K562 (cell line): ENCODE results near the gene EPHB6. TPM values are rescaled to one million over a fixed set of nuclear protein-coding genes. Genes with fewer than 3 reads are reported as not detected.

Experiments
- MCM3 ChIP-seq: fragments of 450-650 bp; IDR thresholded peaks from 2 replicates; pipeline ENCODE4 v1.6.1; 2016
- MEF2D ChIP-seq: conservative IDR thresholded peaks from 2 replicates; pipeline ENCODE4 v1.6.1; 2016; ENCODE audit warnings: low read depth, missing genetic modification characterization, missing compliant biosample characterization
- U2AF2 ChIP-seq: fragments of 200-400 bp; formaldehyde crosslinking; optimal IDR thresholded peaks from 2 replicates; pipeline ENCODE3; 2017; ENCODE audit warnings: low read depth, mild to moderate bottlenecking, low read length
- polyA plus RNA-seq, 8 experiments: library from polyadenylated mRNA; depleted of rRNA in 4 of 8; stranded (reverse) in 5 of 8; unstranded in 3 of 8; fragments of >200 nt; fragmentation: Nextera tagmentation in 2 of 8; fragmentation: Illumina TruSeq in 1 of 8; extraction: Ambion mirVana in 2 of 8; extraction: Trizol in 1 of 8; gene quantifications; 2 replicates each; pipeline versions ENCODE4 v1.2.1 to v1.2.3, GENCODE V29; 2011 to 2014; ENCODE audit warnings: inconsistent platforms in 1 of 8, missing spikeins in 1 of 8
- total RNA-seq, 7 experiments: library from RNA; depleted of rRNA in 6 of 7; stranded (reverse); fragments of >200 nt in 6 of 7; fragmentation: Illumina TruSeq in 2 of 7; extraction: Trizol in 2 of 7; gene quantifications; 2 replicates each; pipeline versions ENCODE4 v1.2.1 to v1.2.3, GENCODE V29; 2011 to 2021; ENCODE audit warnings: low replicate concordance in 1 of 7
- TF ChIP-seq, protein P1 (sequence below): fragments of 450-650 bp; formaldehyde crosslinking; IDR thresholded peaks from 2 replicates; pipeline ENCODE4 v1.4.0; 2022; ENCODE audit warnings: missing genetic modification characterization
- TF ChIP-seq, protein P2 (sequence below): sonication (generic); formaldehyde crosslinking; IDR thresholded peaks from 2 replicates; pipeline ENCODE4 v1.8.0; 2023; ENCODE audit warnings: missing genetic modification reagents, mild to moderate bottlenecking, borderline replicate concordance
- TF ChIP-seq, protein P3 (sequence below): fragments of 200-800 bp; sonication (Bioruptor generic); IDR thresholded peaks from 2 replicates; pipeline ENCODE4 v1.6.1; 2016; ENCODE audit warnings: missing genetic modification characterization, missing compliant biosample characterization
- TF ChIP-seq, protein P4 (sequence below): fragments of 450-650 bp; IDR thresholded peaks from 2 replicates; pipeline ENCODE4 v1.6.1; 2018; ENCODE audit warnings: mild to moderate bottlenecking, low read depth; ENCODE audit not compliant: partially characterized antibody

The EPHB6 gene
- total and polyA plus RNA-seq, 9 of the 15 experiments (the other 6 are each of a cell fraction or from before 2014, with no cell fraction given) = 1.4 to 123 (median 7.6) TPM

- TF ChIP-seq, protein P1, sequence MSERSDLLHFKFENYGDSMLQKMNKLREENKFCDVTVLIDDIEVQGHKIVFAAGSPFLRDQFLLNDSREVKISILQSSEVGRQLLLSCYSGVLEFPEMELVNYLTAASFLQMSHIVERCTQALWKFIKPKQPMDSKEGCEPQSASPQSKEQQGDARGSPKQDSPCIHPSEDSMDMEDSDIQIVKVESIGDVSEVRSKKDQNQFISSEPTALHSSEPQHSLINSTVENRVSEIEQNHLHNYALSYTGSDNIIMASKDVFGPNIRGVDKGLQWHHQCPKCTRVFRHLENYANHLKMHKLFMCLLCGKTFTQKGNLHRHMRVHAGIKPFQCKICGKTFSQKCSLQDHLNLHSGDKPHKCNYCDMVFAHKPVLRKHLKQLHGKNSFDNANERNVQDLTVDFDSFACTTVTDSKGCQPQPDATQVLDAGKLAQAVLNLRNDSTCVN (CRISPR knock-in tag) = peak; percentile 53; the same call in 1 of the 2 replicates
- TF ChIP-seq, protein P2, sequence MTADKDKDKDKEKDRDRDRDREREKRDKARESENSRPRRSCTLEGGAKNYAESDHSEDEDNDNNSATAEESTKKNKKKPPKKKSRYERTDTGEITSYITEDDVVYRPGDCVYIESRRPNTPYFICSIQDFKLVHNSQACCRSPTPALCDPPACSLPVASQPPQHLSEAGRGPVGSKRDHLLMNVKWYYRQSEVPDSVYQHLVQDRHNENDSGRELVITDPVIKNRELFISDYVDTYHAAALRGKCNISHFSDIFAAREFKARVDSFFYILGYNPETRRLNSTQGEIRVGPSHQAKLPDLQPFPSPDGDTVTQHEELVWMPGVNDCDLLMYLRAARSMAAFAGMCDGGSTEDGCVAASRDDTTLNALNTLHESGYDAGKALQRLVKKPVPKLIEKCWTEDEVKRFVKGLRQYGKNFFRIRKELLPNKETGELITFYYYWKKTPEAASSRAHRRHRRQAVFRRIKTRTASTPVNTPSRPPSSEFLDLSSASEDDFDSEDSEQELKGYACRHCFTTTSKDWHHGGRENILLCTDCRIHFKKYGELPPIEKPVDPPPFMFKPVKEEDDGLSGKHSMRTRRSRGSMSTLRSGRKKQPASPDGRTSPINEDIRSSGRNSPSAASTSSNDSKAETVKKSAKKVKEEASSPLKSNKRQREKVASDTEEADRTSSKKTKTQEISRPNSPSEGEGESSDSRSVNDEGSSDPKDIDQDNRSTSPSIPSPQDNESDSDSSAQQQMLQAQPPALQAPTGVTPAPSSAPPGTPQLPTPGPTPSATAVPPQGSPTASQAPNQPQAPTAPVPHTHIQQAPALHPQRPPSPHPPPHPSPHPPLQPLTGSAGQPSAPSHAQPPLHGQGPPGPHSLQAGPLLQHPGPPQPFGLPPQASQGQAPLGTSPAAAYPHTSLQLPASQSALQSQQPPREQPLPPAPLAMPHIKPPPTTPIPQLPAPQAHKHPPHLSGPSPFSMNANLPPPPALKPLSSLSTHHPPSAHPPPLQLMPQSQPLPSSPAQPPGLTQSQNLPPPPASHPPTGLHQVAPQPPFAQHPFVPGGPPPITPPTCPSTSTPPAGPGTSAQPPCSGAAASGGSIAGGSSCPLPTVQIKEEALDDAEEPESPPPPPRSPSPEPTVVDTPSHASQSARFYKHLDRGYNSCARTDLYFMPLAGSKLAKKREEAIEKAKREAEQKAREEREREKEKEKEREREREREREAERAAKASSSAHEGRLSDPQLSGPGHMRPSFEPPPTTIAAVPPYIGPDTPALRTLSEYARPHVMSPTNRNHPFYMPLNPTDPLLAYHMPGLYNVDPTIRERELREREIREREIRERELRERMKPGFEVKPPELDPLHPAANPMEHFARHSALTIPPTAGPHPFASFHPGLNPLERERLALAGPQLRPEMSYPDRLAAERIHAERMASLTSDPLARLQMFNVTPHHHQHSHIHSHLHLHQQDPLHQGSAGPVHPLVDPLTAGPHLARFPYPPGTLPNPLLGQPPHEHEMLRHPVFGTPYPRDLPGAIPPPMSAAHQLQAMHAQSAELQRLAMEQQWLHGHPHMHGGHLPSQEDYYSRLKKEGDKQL (CRISPR knock-in tag) = no peak
- no peak for TF ChIP-seq U2AF2
- peak; percentile 56; the same call in 1 of the 2 replicates for TF ChIP-seq MCM3
- TF ChIP-seq, protein P3, sequence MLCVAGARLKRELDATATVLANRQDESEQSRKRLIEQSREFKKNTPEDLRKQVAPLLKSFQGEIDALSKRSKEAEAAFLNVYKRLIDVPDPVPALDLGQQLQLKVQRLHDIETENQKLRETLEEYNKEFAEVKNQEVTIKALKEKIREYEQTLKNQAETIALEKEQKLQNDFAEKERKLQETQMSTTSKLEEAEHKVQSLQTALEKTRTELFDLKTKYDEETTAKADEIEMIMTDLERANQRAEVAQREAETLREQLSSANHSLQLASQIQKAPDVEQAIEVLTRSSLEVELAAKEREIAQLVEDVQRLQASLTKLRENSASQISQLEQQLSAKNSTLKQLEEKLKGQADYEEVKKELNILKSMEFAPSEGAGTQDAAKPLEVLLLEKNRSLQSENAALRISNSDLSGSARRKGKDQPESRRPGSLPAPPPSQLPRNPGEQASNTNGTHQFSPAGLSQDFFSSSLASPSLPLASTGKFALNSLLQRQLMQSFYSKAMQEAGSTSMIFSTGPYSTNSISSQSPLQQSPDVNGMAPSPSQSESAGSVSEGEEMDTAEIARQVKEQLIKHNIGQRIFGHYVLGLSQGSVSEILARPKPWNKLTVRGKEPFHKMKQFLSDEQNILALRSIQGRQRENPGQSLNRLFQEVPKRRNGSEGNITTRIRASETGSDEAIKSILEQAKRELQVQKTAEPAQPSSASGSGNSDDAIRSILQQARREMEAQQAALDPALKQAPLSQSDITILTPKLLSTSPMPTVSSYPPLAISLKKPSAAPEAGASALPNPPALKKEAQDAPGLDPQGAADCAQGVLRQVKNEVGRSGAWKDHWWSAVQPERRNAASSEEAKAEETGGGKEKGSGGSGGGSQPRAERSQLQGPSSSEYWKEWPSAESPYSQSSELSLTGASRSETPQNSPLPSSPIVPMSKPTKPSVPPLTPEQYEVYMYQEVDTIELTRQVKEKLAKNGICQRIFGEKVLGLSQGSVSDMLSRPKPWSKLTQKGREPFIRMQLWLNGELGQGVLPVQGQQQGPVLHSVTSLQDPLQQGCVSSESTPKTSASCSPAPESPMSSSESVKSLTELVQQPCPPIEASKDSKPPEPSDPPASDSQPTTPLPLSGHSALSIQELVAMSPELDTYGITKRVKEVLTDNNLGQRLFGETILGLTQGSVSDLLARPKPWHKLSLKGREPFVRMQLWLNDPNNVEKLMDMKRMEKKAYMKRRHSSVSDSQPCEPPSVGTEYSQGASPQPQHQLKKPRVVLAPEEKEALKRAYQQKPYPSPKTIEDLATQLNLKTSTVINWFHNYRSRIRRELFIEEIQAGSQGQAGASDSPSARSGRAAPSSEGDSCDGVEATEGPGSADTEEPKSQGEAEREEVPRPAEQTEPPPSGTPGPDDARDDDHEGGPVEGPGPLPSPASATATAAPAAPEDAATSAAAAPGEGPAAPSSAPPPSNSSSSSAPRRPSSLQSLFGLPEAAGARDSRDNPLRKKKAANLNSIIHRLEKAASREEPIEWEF (CRISPR knock-in tag) = no peak
- TF ChIP-seq, protein P4, sequence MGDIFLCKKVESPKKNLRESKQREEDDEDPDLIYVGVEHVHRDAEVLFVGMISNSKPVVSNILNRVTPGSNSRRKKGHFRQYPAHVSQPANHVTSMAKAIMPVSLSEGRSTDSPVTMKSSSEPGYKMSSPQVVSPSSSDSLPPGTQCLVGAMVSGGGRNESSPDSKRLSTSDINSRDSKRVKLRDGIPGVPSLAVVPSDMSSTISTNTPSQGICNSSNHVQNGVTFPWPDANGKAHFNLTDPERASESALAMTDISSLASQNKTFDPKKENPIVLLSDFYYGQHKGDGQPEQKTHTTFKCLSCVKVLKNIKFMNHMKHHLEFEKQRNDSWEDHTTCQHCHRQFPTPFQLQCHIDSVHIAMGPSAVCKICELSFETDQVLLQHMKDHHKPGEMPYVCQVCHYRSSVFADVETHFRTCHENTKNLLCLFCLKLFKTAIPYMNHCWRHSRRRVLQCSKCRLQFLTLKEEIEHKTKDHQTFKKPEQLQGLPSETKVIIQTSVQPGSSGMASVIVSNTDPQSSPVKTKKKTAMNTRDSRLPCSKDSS = peak; percentile 39
- no peak for TF ChIP-seq MEF2D (tag)
Measured at GRCh38 chr7:142887282-142888015, 32.6 kb downstream of the EPHB6 start (continued).
